NK-92 treated with Interleukin-12 subunit alpha and Interleukin-12 subunit beta, amount 100 ng/mL, for 24 hours (cell line): ENCODE measurements around the gene BTBD1.

Source experiments
- DNase-seq: peaks from one replicate; lab custom pipeline; 2025; lab: John Stamatoyannopoulos, UW

Gene BTBD1

DNA sequence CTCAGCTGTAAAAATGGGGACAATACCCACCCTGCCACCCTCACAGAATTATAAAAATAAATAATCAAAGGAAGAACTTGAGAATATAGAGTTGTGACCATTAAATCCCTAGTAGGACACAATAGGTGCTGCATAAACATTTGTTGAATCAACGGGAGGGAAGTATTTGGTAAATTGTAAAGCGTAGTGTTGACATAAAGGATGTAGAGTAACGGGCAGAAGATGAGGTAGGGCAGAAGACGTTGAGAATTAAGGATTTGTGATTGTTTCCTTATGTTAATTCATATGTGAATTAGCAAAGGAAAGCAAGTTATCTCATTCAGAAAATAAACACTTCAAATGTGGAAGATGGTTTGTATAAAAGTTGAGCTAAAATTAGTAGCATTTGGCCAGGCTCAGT, 73.9 kb downstream of the BTBD1 start:
- DNase-seq = no peak

GRCh38 chr15:82992436-82992998, 74.5 kb downstream of the BTBD1 start:
- no peak for DNase-seq

DNA sequence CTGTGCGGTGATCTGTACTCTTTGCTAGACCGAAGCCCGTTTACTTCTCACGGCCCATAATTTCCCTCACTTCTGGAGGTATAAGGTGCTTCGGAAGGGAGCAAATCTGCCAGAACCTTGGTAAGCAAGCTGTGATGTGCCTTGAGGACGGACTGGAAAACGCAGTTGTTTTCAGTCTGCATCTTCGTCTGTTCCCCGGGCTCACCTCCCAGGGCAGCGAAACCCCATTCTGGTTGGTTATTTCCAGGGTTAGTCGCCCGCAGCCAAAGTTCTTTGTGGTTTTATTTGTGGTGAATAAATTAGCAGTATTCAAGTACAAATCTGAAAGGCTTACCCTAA, 80.6 kb downstream of the BTBD1 start:
- DNase-seq = no peak

DNA sequence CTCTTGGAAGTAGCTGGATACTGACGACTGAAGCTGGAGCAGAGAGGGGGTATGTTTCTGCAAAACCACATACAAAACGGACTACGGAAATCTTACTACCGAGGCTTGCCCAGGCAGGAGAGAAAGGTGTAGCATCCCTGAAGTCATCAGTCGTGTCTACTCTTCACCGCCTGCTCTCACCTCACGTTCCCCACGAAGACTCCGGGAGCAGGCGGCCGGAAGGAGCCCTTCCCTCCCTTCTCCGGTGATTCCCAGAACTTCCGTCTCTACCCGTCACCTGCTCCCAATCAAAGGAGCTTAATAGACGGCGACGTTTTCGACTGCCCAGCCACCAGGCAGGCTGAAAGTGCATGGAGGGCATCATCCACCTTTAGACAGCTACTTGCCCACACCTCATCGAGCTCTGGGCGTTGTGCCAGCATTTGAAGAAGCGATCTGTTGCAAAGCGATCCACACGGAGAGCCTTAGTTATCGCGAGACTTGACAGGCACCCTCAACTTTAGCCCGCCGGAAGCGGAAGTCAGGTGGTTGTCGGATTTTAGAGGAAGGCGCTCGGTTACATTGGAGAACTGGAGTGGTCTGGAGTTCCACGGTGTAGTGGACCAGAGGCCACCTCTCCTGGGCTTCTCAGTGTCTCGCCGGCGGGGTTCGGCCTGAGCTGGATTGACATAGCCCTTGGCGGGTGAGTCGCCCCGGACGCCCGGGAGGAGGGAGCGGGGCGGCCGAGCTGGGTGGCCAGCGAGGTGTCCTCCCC, 81.2 kb downstream of the BTBD1 start, which contains the start of gene RAMAC:
TSS of gene RAMAC (plus strand) at position 523 of the 754 bp plus-strand sequence. CDS start 2,809 bp downstream, outside the sequence.
- DNase-seq = peak; percentile 78

DNA sequence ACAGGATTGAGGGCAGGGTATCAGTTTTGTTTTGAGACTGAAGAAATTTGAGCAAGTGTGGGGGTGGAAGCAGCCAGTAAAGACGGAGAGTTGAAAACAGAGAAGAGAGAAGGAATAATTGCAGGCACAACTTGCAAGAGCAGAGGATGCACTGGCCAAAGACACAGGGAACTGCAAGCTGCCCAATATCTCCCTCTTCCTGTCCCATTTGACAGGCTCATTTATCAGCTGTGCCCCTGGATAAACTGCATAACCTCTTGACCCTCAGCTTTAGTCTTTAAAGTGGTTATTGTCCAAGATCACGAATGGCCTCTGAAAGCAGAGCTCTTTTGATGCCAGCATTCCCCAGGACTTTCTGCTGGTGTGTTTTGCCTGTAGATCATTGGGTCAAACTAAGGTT, 86.1 kb downstream of the BTBD1 start:
- DNase-seq = no peak

- DNase-seq = no peak
Measured at GRCh38 chr15:82979726-82980125, 87.3 kb downstream of the BTBD1 start.

DNA sequence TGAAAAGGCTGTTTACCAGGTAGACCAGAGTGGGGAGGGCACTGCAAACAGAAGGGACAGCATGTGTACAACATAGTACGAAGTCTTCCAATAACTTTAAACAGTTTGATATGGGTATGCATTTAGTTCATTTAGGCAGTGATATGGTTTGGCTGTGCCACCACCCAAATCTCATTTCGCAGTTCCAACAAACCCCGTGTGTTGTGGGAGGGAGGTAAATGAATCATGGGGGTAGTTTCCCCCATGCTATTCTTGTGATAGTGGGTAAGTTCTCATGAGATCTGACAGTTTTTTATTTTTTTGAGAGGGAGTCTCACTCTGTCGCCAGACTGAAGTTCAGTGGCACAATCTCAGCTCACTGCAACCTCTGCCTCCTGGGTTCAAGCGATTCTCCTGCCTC, 88.6 kb downstream of the BTBD1 start:
- DNase-seq = no peak

DNA sequence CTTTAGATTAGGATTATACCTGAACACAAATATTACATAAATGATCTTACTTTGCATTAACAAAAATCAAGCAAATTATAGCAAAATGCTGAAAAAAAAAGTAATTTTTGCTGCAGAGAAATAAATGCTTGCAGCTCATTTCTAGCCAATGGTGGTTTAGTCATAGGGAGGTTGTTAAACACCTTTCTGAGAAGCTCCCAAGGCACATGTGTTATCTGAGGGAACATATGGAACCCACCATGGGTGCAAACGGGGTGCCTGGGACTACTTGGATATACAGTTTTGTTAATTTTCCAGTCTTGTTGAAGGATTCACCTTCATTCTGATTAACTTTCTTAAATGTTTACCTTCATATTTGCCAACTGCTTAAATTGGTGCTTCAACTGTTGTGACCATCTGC, 90.0 kb downstream of the BTBD1 start:
- DNase-seq = no peak

- no peak for DNase-seq
Measured at GRCh38 chr15:82972990-82973389, 94.1 kb downstream of the BTBD1 start.

DNA sequence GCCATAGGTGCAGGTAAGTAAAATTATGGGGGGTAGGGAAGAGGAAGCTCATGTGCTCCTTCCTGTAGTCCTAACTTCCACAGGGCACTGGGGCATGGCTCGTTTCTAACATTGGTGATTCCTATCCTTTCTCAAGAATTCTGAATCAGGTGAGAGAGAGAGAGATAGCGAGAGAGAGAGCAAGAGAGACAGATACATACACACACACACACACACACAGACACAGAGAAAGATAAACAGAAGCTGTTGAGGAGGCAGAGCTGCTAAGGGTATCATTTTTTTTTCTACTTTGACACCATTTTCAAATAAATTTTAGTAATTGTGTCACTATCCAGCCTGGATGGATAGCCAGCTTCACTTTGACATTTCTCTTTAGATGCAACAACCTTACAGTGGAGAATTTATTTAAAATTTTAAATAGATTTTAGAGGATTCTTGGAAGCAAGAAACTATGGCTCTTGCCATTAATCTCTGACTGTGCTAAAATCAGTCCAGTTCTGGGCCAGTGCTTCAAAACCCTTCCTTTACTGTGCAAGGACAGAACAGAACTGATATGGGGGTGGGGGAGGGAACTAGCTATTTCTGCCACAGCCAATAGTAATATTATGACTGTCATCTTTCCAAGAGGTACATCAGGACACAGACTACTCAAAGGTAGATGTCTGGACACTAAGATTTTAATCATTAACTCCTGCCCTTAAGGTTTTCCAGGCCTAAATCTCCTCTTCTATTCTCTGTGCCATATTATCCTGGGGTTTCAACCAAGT, 95.7 kb downstream of the BTBD1 start:
- DNase-seq = no peak

DNA sequence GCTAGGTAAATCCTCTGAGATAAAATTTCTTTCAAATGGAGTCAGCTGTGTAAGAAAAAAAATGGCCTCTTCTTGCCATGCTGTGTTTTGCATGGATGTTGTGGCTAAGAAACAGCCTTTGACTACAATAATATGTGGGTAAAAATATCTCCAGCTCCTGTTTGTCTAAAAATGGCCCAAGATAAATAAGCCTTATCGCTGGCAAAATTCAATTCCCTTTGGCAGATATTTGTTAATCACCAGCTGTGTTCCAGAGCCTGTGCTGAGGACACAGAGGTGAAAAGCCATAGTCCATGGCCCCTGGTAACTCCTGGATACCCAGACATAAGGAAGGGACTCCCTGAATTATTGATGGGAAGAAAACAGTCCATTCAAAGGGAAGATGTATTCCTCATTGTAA, 96.4 kb downstream of the BTBD1 start:
- no peak for DNase-seq

GRCh38 chr15:82970078-82970686, 96.9 kb downstream of the BTBD1 start:
- no peak for DNase-seq

DNA sequence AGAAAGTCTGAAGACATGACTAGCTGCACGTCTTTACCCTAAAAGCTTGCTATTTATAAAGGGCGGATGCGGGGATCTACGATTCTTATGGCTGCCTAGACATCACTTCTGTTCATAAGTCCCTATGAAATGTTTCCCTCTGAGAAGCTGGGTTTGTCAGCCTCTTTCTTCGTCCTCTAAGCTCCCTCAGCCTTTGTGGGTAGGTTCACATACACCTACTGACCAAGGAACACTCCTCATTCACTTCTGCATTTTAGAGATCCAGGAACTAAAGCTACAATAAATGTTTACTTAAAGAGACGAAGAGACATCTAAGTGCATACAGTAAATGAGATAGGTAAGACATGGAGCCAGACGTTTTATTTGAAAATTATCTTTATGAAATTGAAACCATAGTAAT, 97.7 kb downstream of the BTBD1 start:
- no peak for DNase-seq

- DNase-seq = no peak
Measured at GRCh38 chr15:82968066-82968465, 99.0 kb downstream of the BTBD1 start.

- no peak for DNase-seq
Measured at GRCh38 chr15:82966671-82967071, 100.4 kb downstream of the BTBD1 start.
